HG03159 (cell line): ENCODE results near the gene PIGS.
A peak's percentile ranks its signal among the peaks of the same experiment; 100 is the strongest.
"Not testable (repeated sequence)": the region's sequence is repeated elsewhere in the genome, so short reads cannot be mapped to it uniquely, and the experiment has no call there.

Experiments
- ATAC-seq: cut with Tn5 transposase; IDR thresholded peaks from one replicate; pipeline ENCODE4 v1.9.1; 2021; ENCODE audit warnings: mild to moderate bottlenecking, moderate library complexity; ENCODE audit not compliant: unreplicated experiment

PIGS gene

GRCh38 chr17:28579526-28579925 lies 8.2 kb upstream of the PIGS start:
- ATAC-seq, result no peak

- no peak for ATAC-seq
Measured at GRCh38 chr17:28578246-28579195, 7.2 kb upstream of the PIGS start.

GRCh38 chr17:28577466-28577824 lies 6.1 kb upstream of the PIGS start:
- no peak for ATAC-seq

GRCh38 chr17:28576758-28577465 lies 5.6 kb upstream of the PIGS start, which contains the start of gene ALDOC:
Gene ALDOC (minus strand): TSS chr17:28576895. CDS start chr17:28575532, 1,363 bp downstream.
- peak; percentile 78 for ATAC-seq

- ATAC-seq, result not testable (repeated sequence)
Measured at GRCh38 chr17:28576016-28576415, 4.7 kb upstream of the PIGS start.

- no peak for ATAC-seq
Measured at GRCh38 chr17:28575126-28575795, 3.9 kb upstream of the PIGS start.

- ATAC-seq, result no peak
Measured at GRCh38 chr17:28574526-28574925, 3.2 kb upstream of the PIGS start.

- no peak for ATAC-seq
Measured at GRCh38 chr17:28573966-28574480, 2.7 kb upstream of the PIGS start.

GRCh38 chr17:28573521-28573920 lies 2.2 kb upstream of the PIGS start:
- no peak for ATAC-seq

GRCh38 chr17:28573040-28573380 lies 1.7 kb upstream of the PIGS start:
- no peak for ATAC-seq

- no peak for ATAC-seq
Measured at GRCh38 chr17:28572259-28573039, 1.1 kb upstream of the PIGS start.

GRCh38 chr17:28570716-28571360 lies 486 bp downstream of the PIGS start:
- peak; percentile 15 for ATAC-seq

- ATAC-seq, result no peak
Measured at GRCh38 chr17:28569446-28569845, 1.9 kb downstream of the PIGS start.

GRCh38 chr17:28567604-28568003 lies 3.7 kb downstream of the PIGS start:
- no peak for ATAC-seq

- no peak for ATAC-seq
Measured at GRCh38 chr17:28563475-28563874, 7.8 kb downstream of the PIGS start.

GRCh38 chr17:28555022-28555421 lies 16.3 kb downstream of the PIGS start:
- ATAC-seq, result no peak

GRCh38 chr17:28554565-28554964 lies 16.8 kb downstream of the PIGS start:
- ATAC-seq, result no peak

- ATAC-seq, result no peak
Measured at GRCh38 chr17:28553000-28553505, 18.3 kb downstream of the PIGS start.

- peak; percentile 52 for ATAC-seq
Measured at GRCh38 chr17:28552176-28552999, 18.9 kb downstream of the PIGS start, which contains the start of gene UNC119. Gene UNC119 (minus strand): TSS chr17:28552624. CDS start chr17:28552557, 67 bp downstream.
